DOHH2 (cell line): ENCODE results near the gene TKT.

ENCODE experiments used
- EZH2phosphoT487 ChIP-seq: fragments of 200-600 bp; sonication (generic); IDR thresholded peaks from 2 replicates; pipeline ENCODE4 v1.6.1; 2017; ENCODE audit warnings: borderline replicate concordance, mild to moderate bottlenecking, antibody characterized with exemption, low read length, moderate library complexity, mixed read lengths
- TF ChIP-seq, protein P1 (sequence below): fragments of 200-600 bp; sonication (generic); IDR thresholded peaks from one replicate; pipeline ENCODE4 v1.5.1; 2014; ENCODE audit warnings: antibody characterized with exemption, mild to moderate bottlenecking, low read depth, low read length; ENCODE audit not compliant: poor library complexity, severe bottlenecking

- TF ChIP-seq, protein P1, sequence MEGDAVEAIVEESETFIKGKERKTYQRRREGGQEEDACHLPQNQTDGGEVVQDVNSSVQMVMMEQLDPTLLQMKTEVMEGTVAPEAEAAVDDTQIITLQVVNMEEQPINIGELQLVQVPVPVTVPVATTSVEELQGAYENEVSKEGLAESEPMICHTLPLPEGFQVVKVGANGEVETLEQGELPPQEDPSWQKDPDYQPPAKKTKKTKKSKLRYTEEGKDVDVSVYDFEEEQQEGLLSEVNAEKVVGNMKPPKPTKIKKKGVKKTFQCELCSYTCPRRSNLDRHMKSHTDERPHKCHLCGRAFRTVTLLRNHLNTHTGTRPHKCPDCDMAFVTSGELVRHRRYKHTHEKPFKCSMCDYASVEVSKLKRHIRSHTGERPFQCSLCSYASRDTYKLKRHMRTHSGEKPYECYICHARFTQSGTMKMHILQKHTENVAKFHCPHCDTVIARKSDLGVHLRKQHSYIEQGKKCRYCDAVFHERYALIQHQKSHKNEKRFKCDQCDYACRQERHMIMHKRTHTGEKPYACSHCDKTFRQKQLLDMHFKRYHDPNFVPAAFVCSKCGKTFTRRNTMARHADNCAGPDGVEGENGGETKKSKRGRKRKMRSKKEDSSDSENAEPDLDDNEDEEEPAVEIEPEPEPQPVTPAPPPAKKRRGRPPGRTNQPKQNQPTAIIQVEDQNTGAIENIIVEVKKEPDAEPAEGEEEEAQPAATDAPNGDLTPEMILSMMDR: no peak
- no peak for TF ChIP-seq EZH2phosphoT487
Measured at GRCh38 chr3:53224536-53224935, 31.3 kb downstream of the TKT start.
